ENCODE measurements around the gene MAN2A2. TPM values are rescaled to one million over a fixed set of nuclear protein-coding genes. Genes with fewer than 3 reads are reported as not detected.
A peak's percentile ranks its signal among the peaks of the same experiment; 100 is the strongest.

MAN2A2 gene
- total RNA-seq, 1 experiment from 2014 or later = 27.4 TPM

DNA sequence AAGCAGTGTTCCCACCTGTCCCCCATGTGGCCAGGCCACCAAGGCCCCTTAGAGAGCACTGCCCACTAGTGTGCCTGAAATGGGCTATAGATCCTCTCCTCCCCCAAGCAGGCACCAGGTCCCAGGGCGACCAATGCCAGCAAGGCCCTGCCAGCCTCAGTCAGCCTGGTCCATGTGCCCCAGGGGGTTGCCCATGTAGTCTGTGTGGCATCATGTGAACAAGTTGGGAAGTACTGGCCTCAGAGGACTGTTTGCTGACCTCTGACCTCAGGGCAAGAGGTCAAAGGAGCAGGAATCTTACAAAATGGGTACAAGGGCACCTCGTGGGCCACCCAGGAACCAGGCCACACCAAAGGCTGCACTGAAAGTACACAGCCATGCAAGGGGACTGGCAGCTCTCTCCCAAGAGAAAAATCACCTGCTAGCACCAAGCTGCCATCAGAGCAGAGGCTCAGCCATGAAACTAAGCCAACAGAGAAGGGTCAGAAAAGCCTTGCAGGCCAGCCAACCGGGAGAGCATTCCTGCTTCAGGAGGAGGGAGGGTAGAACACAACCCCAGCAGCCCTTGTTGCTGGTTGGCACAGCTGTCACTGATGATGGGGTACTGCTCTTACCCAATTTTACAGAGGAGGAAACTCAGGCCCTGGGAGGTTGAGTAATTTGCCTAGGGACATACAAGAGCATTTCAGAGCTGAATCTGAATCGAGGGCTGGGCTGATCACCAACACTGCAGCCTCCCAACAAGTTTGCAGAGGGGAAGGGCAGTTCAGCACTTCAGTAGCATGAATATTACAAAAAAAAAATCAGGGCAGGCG lies 39.9 kb upstream of the MAN2A2 start:
- Histone ChIP-seq H3K23me2 (ENCODE audit: insufficient read length, low read depth, low read length, poor library complexity, severe bottlenecking) (no peaks in the 10 kb centered on the region), H2BK20ac (ENCODE audit: low read depth, low read length, poor library complexity, severe bottlenecking) (no peak overlapping the region), H3K9me3 (ENCODE audit: control insufficient read depth, low read depth, low read length) (no peaks in the 10 kb centered on the region), H3K23ac (ENCODE audit: insufficient read length, low read depth, low read length) (no peak overlapping the region), H2AFZ (ENCODE audit: low read length) (no peak overlapping the region), H3K4me2 (ENCODE audit: insufficient read depth, insufficient read length, low read length) (no peak overlapping the region), H4K8ac (replicated peaks; ENCODE audit: insufficient read length, low read depth, low read length) (no peak overlapping the region), H3K27me3 (ENCODE audit: insufficient read depth, low read length) (no peaks in the 10 kb centered on the region), H4K20me1 (ENCODE audit: control insufficient read depth, insufficient read depth, insufficient read length) (no peaks in the 10 kb centered on the region), H3K4me1 (ENCODE audit: insufficient read depth, low read length) (peaks cover 2% of the 10 kb centered on the region; the same call in 1 of the 2 replicates), H2AK5ac (ENCODE audit: insufficient read length, low read length) (no peak overlapping the region), H2BK5ac (ENCODE audit: insufficient read length, low read length) (no peak overlapping the region), H3K56ac (ENCODE audit: insufficient read length, low read depth, low read length) (no peak overlapping the region), H2BK120ac (ENCODE audit: low read depth, low read length, poor library complexity, severe bottlenecking) (no peak overlapping the region), H2BK15ac (ENCODE audit: low read depth, low read length) (no peak overlapping the region), H3K18ac (ENCODE audit: insufficient read length, low read depth, low read length) (no peak overlapping the region), H3K9ac (ENCODE audit: extremely low read depth, insufficient read length, low read length) (no peak overlapping the region), H4K5ac (ENCODE audit: insufficient read length, low read depth, low read length) (no peak overlapping the region), H3K27ac (ENCODE audit: insufficient read length, low read depth, low read length) (no peak overlapping the region), H3K4ac (ENCODE audit: low read depth, low read length) (no peak overlapping the region), H4K91ac (ENCODE audit: insufficient read length, low read depth, low read length) (no peak overlapping the region), H3K79me2 (ENCODE audit: insufficient read depth, low read length) (no peaks in the 10 kb centered on the region), H3K79me1 (ENCODE audit: insufficient read depth, low read depth, low read length, poor library complexity, severe bottlenecking) (no peaks in the 10 kb centered on the region), H3K14ac (ENCODE audit: insufficient read depth, low read length) (no peak overlapping the region), H3T11ph (ENCODE audit: low read length) (no peak overlapping the region), H2BK12ac (ENCODE audit: insufficient read length, low read depth, low read length) (no peak overlapping the region)
- no CpG with 5 or more reads among the region's 5 CpGs for WGBS (ENCODE audit: extremely low coverage, insufficient read length, low lambda C conversion rate)
- no peak overlapping the region for H3K4me3 Mint-ChIP-seq
- H3K27ac Mint-ChIP-seq = peak overlapping the region in 2 of 3 experiments; percentile 46 to 59; a peak in 3 of 7 replicates
- peak; percentile 19 for DNase-seq
- H3K27me3 Mint-ChIP-seq (ENCODE audit: low read depth) = no peaks in the 10 kb centered on the region
- H3K36me3 Mint-ChIP-seq (ENCODE audit: insufficient read depth in 1 of 3, low read depth in 3 of 3) = no peaks in the 10 kb centered on the region
- no peaks in the 10 kb centered on the region; a peak in 1 of 5 replicates for H3K9me3 Mint-ChIP-seq
- H3K4me1 Mint-ChIP-seq = peaks cover 14 to 20% of the 10 kb centered on the region in 2 experiments
- TF ChIP-seq, protein P1, sequence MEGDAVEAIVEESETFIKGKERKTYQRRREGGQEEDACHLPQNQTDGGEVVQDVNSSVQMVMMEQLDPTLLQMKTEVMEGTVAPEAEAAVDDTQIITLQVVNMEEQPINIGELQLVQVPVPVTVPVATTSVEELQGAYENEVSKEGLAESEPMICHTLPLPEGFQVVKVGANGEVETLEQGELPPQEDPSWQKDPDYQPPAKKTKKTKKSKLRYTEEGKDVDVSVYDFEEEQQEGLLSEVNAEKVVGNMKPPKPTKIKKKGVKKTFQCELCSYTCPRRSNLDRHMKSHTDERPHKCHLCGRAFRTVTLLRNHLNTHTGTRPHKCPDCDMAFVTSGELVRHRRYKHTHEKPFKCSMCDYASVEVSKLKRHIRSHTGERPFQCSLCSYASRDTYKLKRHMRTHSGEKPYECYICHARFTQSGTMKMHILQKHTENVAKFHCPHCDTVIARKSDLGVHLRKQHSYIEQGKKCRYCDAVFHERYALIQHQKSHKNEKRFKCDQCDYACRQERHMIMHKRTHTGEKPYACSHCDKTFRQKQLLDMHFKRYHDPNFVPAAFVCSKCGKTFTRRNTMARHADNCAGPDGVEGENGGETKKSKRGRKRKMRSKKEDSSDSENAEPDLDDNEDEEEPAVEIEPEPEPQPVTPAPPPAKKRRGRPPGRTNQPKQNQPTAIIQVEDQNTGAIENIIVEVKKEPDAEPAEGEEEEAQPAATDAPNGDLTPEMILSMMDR (conservative IDR thresholded peaks at IDR 0.05) = no peak

Measured in H9 (cell line).